ENCODE measurements around the gene ARV1. TPM values are rescaled to one million over a fixed set of nuclear protein-coding genes. Genes with fewer than 3 reads are reported as not detected.

The ARV1 gene
- total and polyA plus RNA-seq, 4 donors, result 13.8 to 60.3 (median 17.2) TPM

DNA sequence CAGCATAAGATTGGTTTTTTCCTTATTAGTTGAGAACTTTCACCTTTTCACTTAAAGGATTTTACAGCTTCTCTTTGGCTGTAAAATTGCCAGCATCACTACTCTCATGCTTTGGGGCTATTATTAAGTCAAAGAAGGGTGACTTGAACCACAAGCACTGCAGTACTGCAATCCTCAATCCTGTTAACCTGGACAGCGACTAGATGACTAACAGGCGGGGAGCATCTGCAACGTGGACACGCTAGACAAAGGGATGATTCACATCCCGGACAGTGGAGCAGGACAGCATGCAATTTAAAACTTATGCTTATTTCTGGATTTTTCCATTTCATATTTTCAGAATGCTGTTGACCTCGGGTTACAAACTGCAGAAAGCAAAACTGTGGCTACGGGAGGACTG lies 8.1 kb downstream of the ARV1 start:
- Histone ChIP-seq H3K9ac (ENCODE audit: insufficient read depth in 1 of 2, low read length in 2 of 2) (no peak overlapping the region), H3K4me1 (ENCODE audit: control insufficient read depth in 5 of 5, insufficient read depth in 5 of 5, low read length in 5 of 5) (peaks cover 0 to 8% (median 2%) of the 10 kb centered on the region in 5 donors), H3K4me3 (no peak overlapping the region), H3K27me3 (ENCODE audit: control insufficient read depth in 3 of 3, insufficient read depth in 3 of 3, low read length in 2 of 3) (no peaks in the 10 kb centered on the region), H3K27ac (ENCODE audit: low read depth in 1 of 2, low read length in 1 of 2) (no peak overlapping the region), H3K9me3 (ENCODE audit: control insufficient read depth in 4 of 4, insufficient read depth in 3 of 4, low read length in 3 of 4) (no peaks in the 10 kb centered on the region), H3K36me3 (ENCODE audit: control insufficient read depth in 4 of 4, insufficient read depth in 4 of 4, low read length in 4 of 4) (peaks cover under 1 to 19% (median 4%) of the 10 kb centered on the region in 4 donors)
- TF ChIP-seq, protein P1, sequence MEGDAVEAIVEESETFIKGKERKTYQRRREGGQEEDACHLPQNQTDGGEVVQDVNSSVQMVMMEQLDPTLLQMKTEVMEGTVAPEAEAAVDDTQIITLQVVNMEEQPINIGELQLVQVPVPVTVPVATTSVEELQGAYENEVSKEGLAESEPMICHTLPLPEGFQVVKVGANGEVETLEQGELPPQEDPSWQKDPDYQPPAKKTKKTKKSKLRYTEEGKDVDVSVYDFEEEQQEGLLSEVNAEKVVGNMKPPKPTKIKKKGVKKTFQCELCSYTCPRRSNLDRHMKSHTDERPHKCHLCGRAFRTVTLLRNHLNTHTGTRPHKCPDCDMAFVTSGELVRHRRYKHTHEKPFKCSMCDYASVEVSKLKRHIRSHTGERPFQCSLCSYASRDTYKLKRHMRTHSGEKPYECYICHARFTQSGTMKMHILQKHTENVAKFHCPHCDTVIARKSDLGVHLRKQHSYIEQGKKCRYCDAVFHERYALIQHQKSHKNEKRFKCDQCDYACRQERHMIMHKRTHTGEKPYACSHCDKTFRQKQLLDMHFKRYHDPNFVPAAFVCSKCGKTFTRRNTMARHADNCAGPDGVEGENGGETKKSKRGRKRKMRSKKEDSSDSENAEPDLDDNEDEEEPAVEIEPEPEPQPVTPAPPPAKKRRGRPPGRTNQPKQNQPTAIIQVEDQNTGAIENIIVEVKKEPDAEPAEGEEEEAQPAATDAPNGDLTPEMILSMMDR (IDR thresholded peaks at IDR 0.05; ENCODE audit: control extremely low read depth, extremely low read depth), result no peak
- no peak for ATAC-seq (ENCODE audit: insufficient read depth, low FRiP score)
- DNase-seq, result no peak
- WGBS, 2 donors, result 94% methylated on average over 7 of the region's 7 CpGs

DNA sequence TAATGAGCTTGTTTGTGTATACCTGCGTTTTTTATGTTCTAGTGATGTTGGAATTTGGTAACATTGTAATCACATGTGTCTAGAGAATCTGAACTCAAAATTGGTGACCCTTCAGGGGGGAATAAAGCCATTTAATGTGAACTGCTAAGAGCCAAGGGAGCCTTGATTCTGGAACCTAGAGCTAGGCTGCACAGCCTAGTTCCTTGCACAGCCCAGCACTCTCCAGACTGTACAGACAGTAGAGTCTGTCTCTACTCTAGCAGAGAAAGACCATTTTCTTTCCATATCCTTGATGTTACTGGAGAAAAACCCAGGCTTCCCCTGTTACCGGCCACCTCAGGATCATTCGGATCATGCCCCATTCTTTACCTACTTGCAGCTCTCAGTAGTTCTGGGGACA lies 8.6 kb downstream of the ARV1 start:
- DNase-seq, result no peak
- H3K27ac ChIP-seq (ENCODE audit: low read depth in 1 of 2, low read length in 1 of 2), result no peak overlapping the region
- WGBS, 2 donors, result 90 to 93% methylated on average over 3 of the region's 3 CpGs
- no peaks in the 10 kb centered on the region for H3K9me3 ChIP-seq (ENCODE audit: control insufficient read depth in 4 of 4, insufficient read depth in 3 of 4, low read length in 3 of 4)
- no peak for ATAC-seq (ENCODE audit: insufficient read depth, low FRiP score)
- H3K4me3 ChIP-seq, result no peak overlapping the region
- no peaks in the 10 kb centered on the region for H3K27me3 ChIP-seq (ENCODE audit: control insufficient read depth in 3 of 3, insufficient read depth in 3 of 3, low read length in 2 of 3)
- TF ChIP-seq, protein P1 (IDR thresholded peaks at IDR 0.05; ENCODE audit: control extremely low read depth, extremely low read depth), result no peak
- H3K9ac ChIP-seq (ENCODE audit: insufficient read depth in 1 of 2, low read length in 2 of 2), result no peak overlapping the region
- H3K36me3 ChIP-seq (ENCODE audit: control insufficient read depth in 4 of 4, insufficient read depth in 4 of 4, low read length in 4 of 4), result peaks cover 3 to 19% (median 7%) of the 10 kb centered on the region in 4 donors
- H3K4me1 ChIP-seq (ENCODE audit: control insufficient read depth in 5 of 5, insufficient read depth in 5 of 5, low read length in 5 of 5), result peaks cover 0 to 12% (median 3%) of the 10 kb centered on the region in 5 donors

DNA sequence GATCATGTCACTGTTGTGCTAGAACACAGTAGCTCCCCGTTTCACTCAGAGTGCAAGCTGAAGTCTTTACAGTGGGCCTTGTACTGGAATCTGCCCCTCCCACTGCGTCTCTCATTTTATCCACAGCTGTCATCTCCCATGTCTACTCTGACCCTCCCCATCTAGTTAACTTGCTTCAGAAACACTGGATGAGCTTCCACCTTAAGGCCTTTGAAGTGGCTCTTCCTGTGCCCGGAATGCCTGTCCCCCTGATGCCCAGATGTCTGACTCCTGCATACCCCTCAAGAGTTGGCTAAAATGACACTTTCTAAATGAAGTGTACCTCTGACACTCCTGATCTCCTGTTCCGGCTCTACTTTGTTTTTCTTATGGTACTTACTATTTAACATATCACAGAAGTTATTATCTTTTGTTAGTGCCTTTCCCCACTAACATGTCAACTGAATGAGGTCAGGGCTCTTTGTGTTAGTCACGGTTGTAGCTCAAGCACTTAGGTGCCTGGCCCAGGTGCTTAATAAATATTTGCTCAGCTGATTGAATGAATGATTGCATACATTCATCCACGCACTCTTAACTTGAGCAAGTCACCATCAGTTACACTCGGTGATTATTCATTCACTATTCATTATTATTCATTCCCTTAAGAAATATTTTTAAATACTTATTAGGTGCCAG lies 13.3 kb downstream of the ARV1 start:
- H3K27ac ChIP-seq (ENCODE audit: low read depth in 1 of 2, low read length in 1 of 2), result peak overlapping the region in 1 of 2 donors; percentile 77
- DNase-seq (peak in 2 of 3 donors; percentile 12 to 37), ATAC-seq (ENCODE audit: insufficient read depth, low FRiP score) (peak; percentile 78)
- H3K36me3 ChIP-seq (ENCODE audit: control insufficient read depth in 4 of 4, insufficient read depth in 4 of 4, low read length in 4 of 4), result peaks cover 9 to 27% (median 15%) of the 10 kb centered on the region in 4 donors
- no peak overlapping the region for H3K4me3 ChIP-seq
- WGBS, 2 donors, result 76 to 83% methylated on average over 7 of the region's 7 CpGs
- H3K9me3 ChIP-seq (ENCODE audit: control insufficient read depth in 4 of 4, insufficient read depth in 3 of 4, low read length in 3 of 4), result no peaks in the 10 kb centered on the region
- no peaks in the 10 kb centered on the region for H3K27me3 ChIP-seq (ENCODE audit: control insufficient read depth in 3 of 3, insufficient read depth in 3 of 3, low read length in 2 of 3)
- no peak overlapping the region for H3K9ac ChIP-seq (ENCODE audit: insufficient read depth in 1 of 2, low read length in 2 of 2)
- H3K4me1 ChIP-seq (ENCODE audit: control insufficient read depth in 5 of 5, insufficient read depth in 5 of 5, low read length in 5 of 5), result peaks cover 0 to 6% (median 0%) of the 10 kb centered on the region in 5 donors
- TF ChIP-seq, protein P1 (IDR thresholded peaks at IDR 0.05; ENCODE audit: control extremely low read depth, extremely low read depth), result no peak

Data from lung (tissue), 12 donors.